Measurements from ENCODE around the gene SPEF1.
A peak's percentile ranks its signal among the peaks of the same experiment; 100 is the strongest.

SPEF1 gene

GRCh38 chr20:3765171-3765882, 15.9 kb downstream of the SPEF1 start:
- DNase-seq = no peak

GRCh38 chr20:3764659-3765058, 16.6 kb downstream of the SPEF1 start:
- DNase-seq = no peak

GRCh38 chr20:3763671-3764601, 17.3 kb downstream of the SPEF1 start:
- no peak for DNase-seq

- no peak for DNase-seq
These were observed 20.4 kb downstream of the SPEF1 start for GRCh38 chr20:3760655-3761348.

- DNase-seq = no peak
These were observed 21.4 kb downstream of the SPEF1 start for GRCh38 chr20:3759884-3760283.

- no peak for DNase-seq
These were observed 21.9 kb downstream of the SPEF1 start for GRCh38 chr20:3759316-3759823.

GRCh38 chr20:3758566-3758965, 22.7 kb downstream of the SPEF1 start:
- no peak for DNase-seq

GRCh38 chr20:3757268-3757667, 24.0 kb downstream of the SPEF1 start:
- DNase-seq = no peak

GRCh38 chr20:3755814-3756480, 25.3 kb downstream of the SPEF1 start:
- no peak for DNase-seq

- no peak for DNase-seq
These were observed 26.0 kb downstream of the SPEF1 start for GRCh38 chr20:3755269-3755668.

- DNase-seq = no peak
These were observed 27.0 kb downstream of the SPEF1 start for GRCh38 chr20:3754276-3754630.

GRCh38 chr20:3753501-3754275, 27.6 kb downstream of the SPEF1 start:
- no peak for DNase-seq

- DNase-seq = peak; percentile 57
These were observed 28.1 kb downstream of the SPEF1 start for GRCh38 chr20:3753098-3753497.

- no peak for DNase-seq
These were observed 28.9 kb downstream of the SPEF1 start for GRCh38 chr20:3752386-3752759.

- no peak for DNase-seq
These were observed 29.4 kb downstream of the SPEF1 start for GRCh38 chr20:3751675-3752385.

- DNase-seq = no peak
These were observed 30.0 kb downstream of the SPEF1 start for GRCh38 chr20:3751305-3751674.

GRCh38 chr20:3749689-3750531, 31.3 kb downstream of the SPEF1 start:
- DNase-seq = no peak

GRCh38 chr20:3749087-3749688, 32.1 kb downstream of the SPEF1 start:
- no peak for DNase-seq

- no peak for DNase-seq
These were observed 33.2 kb downstream of the SPEF1 start for GRCh38 chr20:3748073-3748472.

- no peak for DNase-seq
These were observed 33.8 kb downstream of the SPEF1 start for GRCh38 chr20:3747471-3747870.

Data from fibroblast of upper back skin (primary cell).